ENCODE results near the gene ME3.
A peak's percentile ranks its signal among the peaks of the same experiment; 100 is the strongest.

The ME3 gene

GRCh38 chr11:86507249-86507845 lies 165.1 kb downstream of the ME3 start:
- no peak overlapping the region for H3K4me2 ChIP-seq (ENCODE audit: insufficient read depth, low read length, poor library complexity, severe bottlenecking)
- no peak overlapping the region for H2AFZ ChIP-seq (ENCODE audit: low read length)
- peaks cover 0 to 7% of the 10 kb centered on the region in 2 donors for H3K4me1 ChIP-seq (ENCODE audit: control insufficient read depth in 2 of 2, insufficient read depth in 1 of 2, low read depth in 1 of 2, low read length in 2 of 2)
- H3K27me3 ChIP-seq (ENCODE audit: control insufficient read depth in 3 of 3, insufficient read depth in 3 of 3, low read depth in 1 of 3, low read length in 3 of 3) = no peaks in the 10 kb centered on the region
- H3K4me3 ChIP-seq (ENCODE audit: low read length in 2 of 2) = no peak overlapping the region
- H3K4ac ChIP-seq (ENCODE audit: low read length) = no peak overlapping the region
- H4K8ac ChIP-seq (ENCODE audit: low read depth, low read length) = no peak overlapping the region
- H2BK15ac ChIP-seq (ENCODE audit: low read length) = no peak overlapping the region
- no peak overlapping the region for H2BK5ac ChIP-seq (ENCODE audit: low read length)
- DNase-seq (ENCODE audit: low spot score) = no peak
- H3K79me1 ChIP-seq (ENCODE audit: low read depth, low read length) = peaks cover 2% of the 10 kb centered on the region
- H3K9ac ChIP-seq (ENCODE audit: low read depth, low read length, poor library complexity) = no peak overlapping the region
- peaks cover 4 to 8% of the 10 kb centered on the region in 2 donors for H3K9me3 ChIP-seq (replicated peaks in 1 of 2; ENCODE audit: control insufficient read depth in 2 of 2, insufficient read depth in 1 of 2, low read depth in 1 of 2, low read length in 2 of 2)
- H3K23ac ChIP-seq (ENCODE audit: low read depth, low read length, poor library complexity) = no peak overlapping the region
- no peak overlapping the region for H3K18ac ChIP-seq (ENCODE audit: low read length)
- peaks cover 0 to 12% of the 10 kb centered on the region in 2 donors for H3K36me3 ChIP-seq (replicated peaks in 1 of 2; ENCODE audit: control insufficient read depth in 2 of 2, insufficient read depth in 2 of 2, low read length in 2 of 2)
- no peak overlapping the region for H4K91ac ChIP-seq (ENCODE audit: low read depth, low read length, poor library complexity)
- no peak overlapping the region for H3K14ac ChIP-seq (ENCODE audit: low read length)
- no CpG with 5 or more reads among the region's 4 CpGs for WGBS, 2 donors (ENCODE audit: extremely low coverage in 2 of 2, insufficient read length in 2 of 2, insufficient replicate concordance in 1 of 2)
- H2BK12ac ChIP-seq (ENCODE audit: low read length) = no peak overlapping the region
- H2AK5ac ChIP-seq (ENCODE audit: low read depth, low read length) = no peak overlapping the region
- no peak overlapping the region for H2BK120ac ChIP-seq (ENCODE audit: low read depth, low read length)
- no peak overlapping the region for H3K27ac ChIP-seq (replicated peaks; ENCODE audit: low read length)

GRCh38 chr11:86506235-86506634 lies 166.2 kb downstream of the ME3 start:
- no peak overlapping the region for H3K9ac ChIP-seq (ENCODE audit: low read depth, low read length, poor library complexity)
- no peak overlapping the region for H3K18ac ChIP-seq (ENCODE audit: low read length)
- no peak overlapping the region for H2AK5ac ChIP-seq (ENCODE audit: low read depth, low read length)
- H3K14ac ChIP-seq (ENCODE audit: low read length) = no peak overlapping the region
- H2BK5ac ChIP-seq (ENCODE audit: low read length) = no peak overlapping the region
- no peak overlapping the region for H4K8ac ChIP-seq (ENCODE audit: low read depth, low read length)
- no peaks in the 10 kb centered on the region for H3K9me3 ChIP-seq (replicated peaks in 1 of 2; ENCODE audit: control insufficient read depth in 2 of 2, insufficient read depth in 1 of 2, low read depth in 1 of 2, low read length in 2 of 2)
- no peak for DNase-seq (ENCODE audit: low spot score)
- no peak overlapping the region for H3K27ac ChIP-seq (replicated peaks; ENCODE audit: low read length)
- no peak overlapping the region for H3K4ac ChIP-seq (ENCODE audit: low read length)
- peaks cover 0 to 9% of the 10 kb centered on the region in 2 donors for H3K36me3 ChIP-seq (replicated peaks in 1 of 2; ENCODE audit: control insufficient read depth in 2 of 2, insufficient read depth in 2 of 2, low read length in 2 of 2)
- no peak overlapping the region for H2BK120ac ChIP-seq (ENCODE audit: low read depth, low read length)
- H3K79me1 ChIP-seq (ENCODE audit: low read depth, low read length) = peaks cover 2% of the 10 kb centered on the region
- WGBS, 2 donors (ENCODE audit: extremely low coverage in 2 of 2, insufficient read length in 2 of 2, insufficient replicate concordance in 1 of 2) = no CpG with 5 or more reads among the region's 3 CpGs
- no peak overlapping the region for H3K23ac ChIP-seq (ENCODE audit: low read depth, low read length, poor library complexity)
- no peak overlapping the region for H4K91ac ChIP-seq (ENCODE audit: low read depth, low read length, poor library complexity)
- H3K4me1 ChIP-seq (ENCODE audit: control insufficient read depth in 2 of 2, insufficient read depth in 1 of 2, low read depth in 1 of 2, low read length in 2 of 2) = peaks cover 0 to 7% of the 10 kb centered on the region in 2 donors
- H2AFZ ChIP-seq (ENCODE audit: low read length) = no peak overlapping the region
- no peaks in the 10 kb centered on the region for H3K27me3 ChIP-seq (ENCODE audit: control insufficient read depth in 3 of 3, insufficient read depth in 3 of 3, low read depth in 1 of 3, low read length in 3 of 3)
- H2BK12ac ChIP-seq (ENCODE audit: low read length) = no peak overlapping the region
- no peak overlapping the region for H3K4me3 ChIP-seq (ENCODE audit: low read length in 2 of 2)
- H2BK15ac ChIP-seq (ENCODE audit: low read length) = no peak overlapping the region
- no peak overlapping the region for H3K4me2 ChIP-seq (ENCODE audit: insufficient read depth, low read length, poor library complexity, severe bottlenecking)

- H3K27ac ChIP-seq (replicated peaks; ENCODE audit: low read length) = peak overlapping the region; percentile 38
Observed at GRCh38 chr11:86503131-86503530, 169.3 kb downstream of the ME3 start.

GRCh38 chr11:86502137-86502642 lies 170.2 kb downstream of the ME3 start:
- Histone ChIP-seq H3K4me2 (ENCODE audit: insufficient read depth, low read length, poor library complexity, severe bottlenecking) (no peak overlapping the region), H3K36me3 (replicated peaks in 1 of 2; ENCODE audit: control insufficient read depth in 2 of 2, insufficient read depth in 2 of 2, low read length in 2 of 2) (peaks cover 0 to 15% of the 10 kb centered on the region in 2 donors), H2BK5ac (ENCODE audit: low read length) (no peak overlapping the region), H4K8ac (ENCODE audit: low read depth, low read length) (no peak overlapping the region), H3K9me3 (replicated peaks in 1 of 2; ENCODE audit: control insufficient read depth in 2 of 2, insufficient read depth in 1 of 2, low read depth in 1 of 2, low read length in 2 of 2) (no peaks in the 10 kb centered on the region), H2BK120ac (ENCODE audit: low read depth, low read length) (no peak overlapping the region), H2BK15ac (ENCODE audit: low read length) (no peak overlapping the region), H3K79me1 (ENCODE audit: low read depth, low read length) (peaks cover 2% of the 10 kb centered on the region), H3K4me3 (ENCODE audit: low read length in 2 of 2) (no peak overlapping the region), H3K4me1 (ENCODE audit: control insufficient read depth in 2 of 2, insufficient read depth in 1 of 2, low read depth in 1 of 2, low read length in 2 of 2) (peaks cover 0 to 7% of the 10 kb centered on the region in 2 donors), H3K4ac (ENCODE audit: low read length) (no peak overlapping the region), H4K91ac (ENCODE audit: low read depth, low read length, poor library complexity) (no peak overlapping the region), H3K14ac (ENCODE audit: low read length) (no peak overlapping the region), H2AK5ac (ENCODE audit: low read depth, low read length) (no peak overlapping the region), H3K27me3 (ENCODE audit: control insufficient read depth in 3 of 3, insufficient read depth in 3 of 3, low read depth in 1 of 3, low read length in 3 of 3) (no peaks in the 10 kb centered on the region), H3K23ac (ENCODE audit: low read depth, low read length, poor library complexity) (no peak overlapping the region), H3K18ac (ENCODE audit: low read length) (no peak overlapping the region), H2BK12ac (ENCODE audit: low read length) (no peak overlapping the region), H3K27ac (replicated peaks; ENCODE audit: low read length) (no peak overlapping the region), H2AFZ (ENCODE audit: low read length) (no peak overlapping the region), H3K9ac (ENCODE audit: low read depth, low read length, poor library complexity) (no peak overlapping the region)
- DNase-seq (ENCODE audit: low spot score) = no peak
- no CpG with 5 or more reads among the region's 3 CpGs for WGBS, 2 donors (ENCODE audit: extremely low coverage in 2 of 2, insufficient read length in 2 of 2, insufficient replicate concordance in 1 of 2)

More at GRCh38 chr11:86503131-86503530, 169.3 kb downstream of the ME3 start:
- no peak overlapping the region for H3K23ac ChIP-seq (ENCODE audit: low read depth, low read length, poor library complexity)
- H4K91ac ChIP-seq (ENCODE audit: low read depth, low read length, poor library complexity) = no peak overlapping the region
- H2BK5ac ChIP-seq (ENCODE audit: low read length) = no peak overlapping the region
- no peak for DNase-seq (ENCODE audit: low spot score)
- H3K18ac ChIP-seq (ENCODE audit: low read length) = peak overlapping the region; percentile 46
- peak overlapping the region; percentile 1 for H2AK5ac ChIP-seq (ENCODE audit: low read depth, low read length)
- no peak overlapping the region for H2BK120ac ChIP-seq (ENCODE audit: low read depth, low read length)
- no peak overlapping the region for H2BK12ac ChIP-seq (ENCODE audit: low read length)
- H3K79me1 ChIP-seq (ENCODE audit: low read depth, low read length) = peaks cover 2% of the 10 kb centered on the region
- H3K9me3 ChIP-seq (replicated peaks in 1 of 2; ENCODE audit: control insufficient read depth in 2 of 2, insufficient read depth in 1 of 2, low read depth in 1 of 2, low read length in 2 of 2) = no peaks in the 10 kb centered on the region
- H3K4ac ChIP-seq (ENCODE audit: low read length) = no peak overlapping the region
- no peak overlapping the region for H4K8ac ChIP-seq (ENCODE audit: low read depth, low read length)
- peak overlapping the region; percentile 48 for H2AFZ ChIP-seq (ENCODE audit: low read length)
- no peak overlapping the region for H3K4me2 ChIP-seq (ENCODE audit: insufficient read depth, low read length, poor library complexity, severe bottlenecking)
- H3K27me3 ChIP-seq (ENCODE audit: control insufficient read depth in 3 of 3, insufficient read depth in 3 of 3, low read depth in 1 of 3, low read length in 3 of 3) = no peaks in the 10 kb centered on the region
- H3K14ac ChIP-seq (ENCODE audit: low read length) = no peak overlapping the region
- no peak overlapping the region for H2BK15ac ChIP-seq (ENCODE audit: low read length)
- peaks cover 0 to 12% of the 10 kb centered on the region in 2 donors for H3K36me3 ChIP-seq (replicated peaks in 1 of 2; ENCODE audit: control insufficient read depth in 2 of 2, insufficient read depth in 2 of 2, low read length in 2 of 2)
- no CpG with 5 or more reads among the region's 4 CpGs for WGBS, 2 donors (ENCODE audit: extremely low coverage in 2 of 2, insufficient read length in 2 of 2, insufficient replicate concordance in 1 of 2)
- H3K4me3 ChIP-seq (ENCODE audit: low read length in 2 of 2) = no peak overlapping the region
- H3K9ac ChIP-seq (ENCODE audit: low read depth, low read length, poor library complexity) = no peak overlapping the region
- peaks cover 0 to 7% of the 10 kb centered on the region in 2 donors for H3K4me1 ChIP-seq (ENCODE audit: control insufficient read depth in 2 of 2, insufficient read depth in 1 of 2, low read depth in 1 of 2, low read length in 2 of 2)

All from neuronal stem cell (in vitro differentiated cells).